GM21526 (cell line): ENCODE data around the gene CHMP4A.
A peak's percentile ranks its signal among the peaks of the same experiment; 100 is the strongest.
"Not testable (repeated sequence)": the region's sequence is repeated elsewhere in the genome, so short reads cannot be mapped to it uniquely, and the experiment has no call there.

ENCODE experiments used
- ATAC-seq: cut with Tn5 transposase; IDR thresholded peaks from one replicate; pipeline ENCODE4 v1.9.1; 2021; ENCODE audit warnings: moderate library complexity; ENCODE audit not compliant: unreplicated experiment, low FRiP score

CHMP4A gene

DNA sequence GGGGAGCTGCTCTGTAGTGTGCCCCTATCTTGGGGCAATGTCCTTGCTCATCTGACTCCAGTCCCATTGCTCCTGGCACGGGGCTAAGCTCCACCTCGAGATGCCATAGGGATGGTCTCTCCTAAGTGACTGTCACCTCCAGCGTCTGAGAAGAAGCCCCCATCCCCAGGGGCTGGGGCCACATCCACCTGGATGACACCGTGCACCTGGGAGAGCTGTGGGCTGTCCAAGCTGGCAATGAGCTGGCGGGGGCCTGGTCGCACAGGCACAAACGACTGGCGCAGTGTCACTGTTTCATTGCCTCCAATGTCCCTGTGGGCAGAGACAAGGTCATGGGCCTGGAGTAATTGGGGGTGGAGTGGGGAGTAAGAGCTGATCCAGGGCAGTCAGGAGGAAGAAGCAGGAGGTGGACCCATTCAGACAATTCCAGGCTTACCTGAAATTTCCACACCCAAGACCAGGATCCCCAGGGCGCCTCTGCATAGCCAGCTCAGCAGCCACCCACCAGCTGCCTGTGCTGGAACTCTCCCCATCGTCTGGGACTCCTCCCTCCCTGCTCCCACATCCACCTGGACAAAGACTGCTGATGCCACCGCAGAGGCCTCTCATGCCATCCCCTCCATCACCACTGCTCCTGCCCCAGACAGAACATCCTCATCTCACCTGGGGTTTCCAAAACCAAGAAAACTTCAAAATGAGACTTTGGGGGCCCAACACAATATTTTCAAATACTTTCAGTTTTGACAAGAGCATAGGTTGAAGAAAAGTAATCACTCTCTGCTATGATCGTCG lies 36.1 kb upstream of the CHMP4A start:
- ATAC-seq = no peak

DNA sequence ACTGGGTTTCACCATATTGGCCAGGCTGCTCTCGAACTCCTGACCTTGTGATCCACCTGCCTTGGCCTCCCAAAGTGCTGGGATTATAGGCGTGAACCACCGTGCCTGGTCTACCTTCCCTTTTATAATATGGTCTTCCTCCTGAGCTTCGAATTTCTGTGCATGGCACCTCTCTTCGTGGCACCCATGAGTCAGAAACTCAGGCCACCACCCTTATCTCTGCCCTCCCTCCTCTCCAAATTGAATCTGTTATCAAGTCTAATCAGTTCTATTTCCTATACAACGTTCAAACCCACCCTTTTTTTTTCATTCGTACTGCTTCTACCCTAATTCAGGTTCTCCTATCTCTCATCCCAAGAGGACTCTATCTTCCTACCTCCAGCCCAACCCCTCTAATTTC lies 34.1 kb upstream of the CHMP4A start:
- ATAC-seq = no peak

DNA sequence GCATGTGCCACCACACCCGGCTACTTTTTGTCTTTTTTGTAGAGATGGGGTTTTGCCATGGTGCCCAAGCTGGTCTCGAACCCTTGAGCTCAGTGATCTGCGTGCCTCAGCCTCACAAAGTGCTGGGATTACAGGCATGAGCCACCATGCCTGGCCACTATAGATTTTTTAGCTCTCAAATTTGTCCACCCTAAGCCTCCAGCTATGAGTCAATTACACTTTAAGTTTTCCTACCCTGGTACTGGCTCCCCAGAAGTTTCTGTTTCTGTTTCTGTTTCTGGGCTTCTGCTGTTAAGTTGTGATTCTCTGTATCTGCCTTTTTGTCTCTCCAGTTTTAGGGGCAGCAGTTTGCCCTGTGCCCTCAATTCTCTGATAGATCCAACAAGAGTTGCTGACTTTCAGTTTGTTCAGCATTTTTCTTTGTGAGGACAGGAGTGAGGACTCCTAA lies 33.5 kb upstream of the CHMP4A start:
- ATAC-seq = no peak

DNA sequence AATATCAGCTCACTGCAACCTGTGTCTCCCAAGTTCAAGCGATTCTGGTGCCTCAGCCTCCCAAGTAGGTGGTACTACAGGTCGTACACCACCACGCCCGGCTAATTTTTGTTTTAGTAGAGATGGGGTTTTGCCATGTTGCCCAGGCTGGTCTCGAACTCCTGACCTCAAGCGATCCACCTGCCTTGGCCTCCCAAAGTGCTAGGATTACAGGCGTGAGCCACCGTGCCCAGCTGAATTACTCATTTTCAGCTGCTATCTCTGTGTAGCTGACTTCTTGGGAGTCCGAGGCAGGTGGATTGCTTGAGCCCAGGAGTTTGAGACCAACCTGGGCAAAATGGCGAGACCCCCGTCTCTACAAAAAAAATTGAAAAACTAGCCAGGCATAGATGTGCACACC lies 32.1 kb upstream of the CHMP4A start:
- ATAC-seq = not testable (repeated sequence)

DNA sequence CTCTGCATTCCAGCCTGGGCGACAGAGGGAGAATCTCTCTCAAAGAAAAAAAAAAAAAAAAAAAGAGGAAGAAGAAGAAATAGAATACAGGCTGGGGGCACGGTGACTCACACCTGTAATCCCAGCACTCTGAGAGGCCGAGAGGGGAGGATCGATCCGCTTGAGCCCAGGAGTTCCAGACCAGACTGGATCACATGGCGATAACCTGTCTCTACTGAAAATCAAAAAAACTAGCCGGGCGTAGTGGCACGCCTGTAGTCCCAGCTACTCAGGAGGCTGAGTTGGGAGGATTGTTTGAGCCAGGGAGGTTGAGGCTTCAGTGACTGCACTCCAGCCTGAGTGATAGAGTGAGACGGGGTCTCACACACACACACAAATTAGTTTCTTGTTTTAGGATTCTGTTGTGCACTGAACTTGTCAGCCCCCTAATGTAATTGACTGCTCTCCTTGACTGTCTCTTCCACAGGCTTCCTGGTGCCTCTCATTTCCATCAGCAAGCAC lies 30.1 kb upstream of the CHMP4A start:
- no peak for ATAC-seq

DNA sequence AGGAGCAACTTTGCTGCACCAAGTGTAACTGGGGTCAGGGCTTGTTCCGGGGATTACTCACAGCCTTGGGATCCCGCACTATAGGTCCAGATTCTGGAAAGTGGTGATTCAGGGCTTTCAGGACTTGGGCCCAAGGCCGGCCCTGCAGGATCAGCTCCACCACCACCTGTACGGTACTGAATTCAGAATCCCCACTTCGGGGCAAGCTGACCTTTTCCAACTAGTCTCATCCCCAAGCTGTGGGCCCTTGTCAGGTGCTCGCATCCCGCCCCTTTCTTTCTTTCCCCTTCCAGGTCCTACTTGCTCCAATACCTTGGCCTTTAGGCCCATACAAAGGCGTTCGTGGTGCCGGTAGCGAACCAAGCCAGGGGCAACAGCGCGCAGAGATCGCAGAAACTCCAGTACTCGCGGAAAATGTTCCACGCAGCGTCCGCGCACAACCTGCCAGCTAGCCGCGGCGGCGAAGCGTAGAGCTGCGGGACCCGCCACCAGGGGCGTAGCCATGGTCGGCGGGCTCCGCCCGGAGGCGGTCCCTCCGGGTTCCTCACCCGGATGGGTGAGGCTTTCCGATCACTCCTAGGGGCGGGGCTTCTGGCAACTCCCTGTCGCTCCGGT lies 28.6 kb upstream of the CHMP4A start:
- peak; percentile 68 for ATAC-seq

DNA sequence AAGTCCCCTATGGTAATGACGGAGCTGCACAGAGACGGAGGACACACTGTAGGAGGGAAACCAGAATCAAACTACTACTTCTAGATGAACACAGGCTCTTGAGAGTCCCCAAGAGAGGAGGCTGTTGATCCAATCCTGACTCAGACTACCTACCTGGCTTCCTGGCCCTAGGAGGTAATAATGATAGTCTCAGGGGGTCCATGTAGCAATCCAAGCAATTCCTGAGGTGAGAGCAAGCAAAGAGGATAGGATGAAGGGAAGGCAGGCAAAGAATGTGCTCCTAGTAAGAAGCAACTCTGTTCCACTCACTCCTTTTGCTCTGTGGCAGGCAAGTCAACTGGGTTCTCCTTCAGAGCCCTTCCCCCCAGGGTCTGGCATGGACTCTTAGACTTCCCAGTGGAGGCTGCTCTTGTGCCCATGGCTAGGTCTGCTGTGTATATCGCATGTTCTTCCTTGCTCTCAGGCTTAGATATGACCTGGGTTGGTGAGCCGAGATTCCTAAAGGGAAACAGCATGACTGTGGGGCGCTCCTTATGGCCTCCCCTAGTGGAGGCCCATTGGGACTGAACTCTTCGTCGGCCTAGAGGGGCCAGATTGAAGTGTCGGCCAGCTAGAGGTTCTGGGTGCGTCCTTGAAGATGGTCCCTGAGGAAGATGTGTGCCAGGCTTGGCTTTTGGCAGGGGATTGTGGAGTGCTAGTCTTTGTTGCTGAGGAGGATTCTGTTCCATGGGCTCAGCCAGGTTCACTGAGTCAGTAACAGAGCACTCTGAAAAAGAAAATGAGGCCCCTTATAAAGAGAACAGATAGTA lies 27.0 kb upstream of the CHMP4A start:
- no peak for ATAC-seq

DNA sequence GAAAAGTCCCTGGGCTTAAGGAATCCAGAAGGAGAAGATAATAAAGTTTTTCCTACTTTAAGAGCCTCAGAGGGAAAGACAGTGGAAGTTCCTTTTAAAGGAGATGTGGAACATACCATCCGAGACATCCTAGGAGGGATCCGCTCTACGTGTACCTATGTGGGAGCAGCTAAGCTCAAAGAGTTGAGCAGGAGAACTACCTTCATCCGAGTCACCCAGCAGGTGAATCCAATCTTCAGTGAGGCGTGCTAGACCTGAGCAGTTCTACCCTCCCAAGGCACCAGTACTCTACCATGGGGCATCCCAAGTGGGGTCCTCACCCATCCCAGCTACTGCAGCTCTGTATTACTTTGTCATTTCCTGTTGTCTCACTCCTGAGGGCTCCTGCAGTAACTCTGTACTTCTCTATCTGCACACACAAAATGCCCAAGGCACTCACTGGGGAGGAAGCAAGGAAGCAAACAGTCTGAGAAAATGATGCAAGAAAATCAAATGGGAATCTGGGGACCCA lies 25.3 kb upstream of the CHMP4A start:
- ATAC-seq = no peak

DNA sequence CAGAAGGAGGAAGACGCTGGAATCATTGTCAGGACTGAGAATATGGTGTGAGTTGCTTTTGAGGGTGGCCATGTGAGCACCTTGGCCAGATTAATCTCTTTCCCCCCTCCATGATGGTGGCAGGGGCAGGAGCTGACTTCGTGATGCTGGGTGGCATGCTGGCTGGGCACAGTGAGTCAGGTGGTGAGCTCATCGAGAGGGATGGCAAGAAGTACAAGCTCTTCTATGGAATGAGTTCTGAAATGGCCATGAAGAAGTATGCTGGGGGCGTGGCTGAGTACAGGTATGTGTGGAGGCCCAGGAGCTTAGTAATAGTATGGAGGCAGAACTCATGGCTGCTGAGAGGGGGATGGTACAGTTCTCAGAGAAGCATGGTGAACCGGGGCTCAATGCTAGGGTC lies 24.8 kb upstream of the CHMP4A start:
- no peak for ATAC-seq

DNA sequence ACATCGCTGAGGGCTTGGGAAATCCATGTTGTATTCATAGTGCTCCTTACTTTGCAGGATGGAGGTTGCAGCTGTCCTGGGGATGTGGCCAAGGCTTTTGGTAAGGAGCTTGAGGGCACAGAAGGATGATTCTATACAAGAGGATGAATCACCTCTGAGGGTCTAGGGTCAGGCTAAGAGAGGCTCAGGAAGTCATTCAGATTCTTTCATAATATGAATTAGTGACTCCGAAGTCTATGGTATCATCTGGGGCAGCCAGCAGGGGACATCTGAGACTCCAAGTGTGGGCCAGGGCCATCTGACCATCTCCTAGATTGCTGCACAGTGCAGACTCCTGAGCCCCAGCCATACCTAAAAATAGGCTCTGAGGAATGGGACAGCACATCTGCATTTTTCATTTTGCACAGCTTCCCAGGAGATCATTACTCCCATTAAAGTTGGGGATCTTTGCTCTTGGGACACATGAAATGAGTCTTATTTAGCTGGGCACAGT lies 24.2 kb upstream of the CHMP4A start:
- ATAC-seq = no peak

DNA sequence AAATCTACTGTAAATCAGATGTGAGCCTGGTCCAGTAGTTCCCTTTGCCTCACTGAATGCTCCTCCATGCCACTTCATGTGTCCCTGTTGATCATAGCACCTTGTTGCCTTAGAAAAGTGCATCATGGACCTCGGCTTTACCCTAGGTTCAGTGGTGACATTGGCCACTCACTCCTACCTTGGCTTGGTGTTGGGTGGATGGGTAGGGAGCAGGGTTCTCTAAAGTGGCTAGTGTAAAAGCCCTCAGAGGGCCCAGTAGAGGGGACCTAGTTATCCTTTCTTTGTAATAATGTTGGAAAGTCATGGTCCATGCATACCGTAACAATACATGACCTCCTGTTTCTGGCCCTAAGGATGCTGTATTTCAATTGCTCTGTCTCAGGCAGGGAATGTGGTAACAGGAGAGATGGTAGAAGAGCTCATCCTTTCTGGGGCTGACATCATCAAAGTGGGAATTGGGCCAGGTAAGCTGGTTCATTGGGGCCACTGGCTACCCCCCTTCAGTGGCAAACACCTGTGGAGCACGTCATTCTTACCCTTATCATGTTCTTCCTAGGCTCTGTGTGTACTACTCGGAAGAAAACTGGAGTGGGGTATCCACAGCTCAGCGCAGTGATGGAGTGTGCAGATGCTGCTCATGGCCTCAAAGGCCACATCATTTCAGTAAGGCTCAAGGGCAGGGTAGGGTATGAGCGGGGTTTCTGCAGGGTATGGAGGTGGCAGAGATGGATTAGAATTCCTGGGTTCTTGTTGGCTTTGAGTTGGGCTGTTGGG lies 23.6 kb upstream of the CHMP4A start:
- no peak for ATAC-seq

DNA sequence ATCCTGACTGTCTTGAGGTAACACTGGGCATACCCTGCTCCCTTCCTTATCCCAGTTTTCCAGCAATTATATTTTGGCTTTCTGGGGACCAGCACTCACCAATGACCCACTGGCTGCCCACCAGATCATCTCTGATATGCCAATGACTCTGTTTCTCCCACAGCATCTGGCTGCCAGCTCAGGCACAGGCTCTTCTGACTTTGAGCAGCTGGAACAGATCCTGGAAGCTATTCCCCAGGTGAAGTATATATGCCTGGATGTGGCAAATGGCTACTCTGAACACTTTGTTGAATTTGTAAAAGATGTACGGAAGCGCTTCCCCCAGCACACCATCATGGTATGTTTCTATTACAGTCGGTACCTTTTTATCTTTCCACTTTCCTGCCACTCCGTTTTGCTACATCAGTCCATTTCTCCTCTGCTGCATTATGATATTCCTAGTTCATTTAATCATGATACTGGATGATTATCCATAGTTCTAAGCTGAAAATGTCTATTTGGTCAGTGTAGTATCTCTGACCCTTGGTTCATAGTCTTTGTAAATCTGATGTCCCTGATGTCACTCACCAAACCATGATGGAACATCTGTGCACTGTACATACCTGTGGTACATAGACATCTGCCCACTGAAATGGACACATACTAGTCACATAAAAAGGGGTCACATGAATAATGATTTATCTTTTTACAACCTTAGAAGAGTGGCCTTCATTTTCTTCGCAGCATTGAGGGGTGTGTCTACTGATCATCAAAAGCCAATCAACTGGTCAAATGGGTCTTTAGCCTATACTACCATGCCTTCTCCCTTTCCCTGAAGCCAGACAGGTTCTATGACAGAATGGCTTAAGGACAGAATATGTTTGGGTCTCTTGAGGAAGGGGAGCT lies 22.8 kb upstream of the CHMP4A start:
- ATAC-seq = no peak

DNA sequence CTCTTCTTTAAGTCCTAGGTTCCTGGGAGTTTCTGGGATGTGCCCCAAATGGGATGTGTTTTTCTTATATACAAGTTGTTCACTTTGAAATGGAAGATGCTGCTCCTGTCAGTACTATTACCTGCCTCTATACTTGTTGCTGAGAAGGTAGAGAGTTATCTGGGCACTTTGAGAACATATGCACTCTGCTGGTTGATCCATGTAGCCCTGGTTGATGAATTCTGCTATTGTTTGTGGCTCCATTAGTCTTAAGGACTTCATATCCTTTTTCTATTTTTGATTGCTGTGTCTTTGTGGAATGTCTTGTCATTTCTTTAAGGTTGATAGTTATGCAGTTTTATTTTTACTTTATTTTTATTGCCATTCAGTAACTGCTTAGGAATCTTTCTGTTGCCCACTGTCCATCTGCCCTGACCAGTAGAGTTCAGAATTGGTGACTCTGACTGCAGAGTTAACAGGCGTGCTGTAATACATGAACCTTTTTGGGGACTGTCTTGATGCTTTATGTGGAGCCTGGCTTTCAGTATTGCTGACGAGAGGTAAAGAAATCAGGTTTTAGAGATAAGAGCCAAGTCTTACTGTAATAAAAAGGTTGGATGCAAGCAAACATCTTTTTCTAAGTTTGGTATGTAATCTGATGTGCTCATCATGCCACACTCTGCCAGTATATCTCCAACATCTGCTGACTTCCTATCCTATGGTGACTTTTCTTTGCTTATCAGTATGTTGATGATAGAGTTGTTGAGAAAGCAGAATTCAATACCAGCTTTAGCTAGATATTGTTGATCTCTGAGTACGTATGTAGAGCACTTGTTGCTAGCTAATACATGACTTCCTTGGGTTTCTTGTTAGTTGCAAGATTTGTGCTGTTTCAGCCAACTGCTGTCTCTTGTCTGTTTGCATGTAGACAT lies 21.1 kb upstream of the CHMP4A start:
- no peak for ATAC-seq

DNA sequence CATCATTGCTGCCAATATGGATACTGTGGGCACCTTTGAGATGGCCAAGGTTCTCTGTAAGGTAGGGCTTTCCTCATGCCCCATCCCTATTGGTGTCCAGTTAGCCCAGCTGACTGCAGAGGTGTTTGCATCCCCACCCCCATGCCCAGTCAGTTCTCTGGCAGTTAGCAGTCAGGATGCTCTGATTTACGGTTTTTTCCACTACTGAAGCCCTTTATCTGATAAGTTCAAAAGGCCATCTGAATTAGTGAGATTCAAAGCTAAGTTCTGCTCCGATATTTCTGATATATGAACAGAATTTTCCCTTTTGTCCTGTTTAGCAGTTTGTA lies 20.2 kb upstream of the CHMP4A start:
- ATAC-seq = no peak

DNA sequence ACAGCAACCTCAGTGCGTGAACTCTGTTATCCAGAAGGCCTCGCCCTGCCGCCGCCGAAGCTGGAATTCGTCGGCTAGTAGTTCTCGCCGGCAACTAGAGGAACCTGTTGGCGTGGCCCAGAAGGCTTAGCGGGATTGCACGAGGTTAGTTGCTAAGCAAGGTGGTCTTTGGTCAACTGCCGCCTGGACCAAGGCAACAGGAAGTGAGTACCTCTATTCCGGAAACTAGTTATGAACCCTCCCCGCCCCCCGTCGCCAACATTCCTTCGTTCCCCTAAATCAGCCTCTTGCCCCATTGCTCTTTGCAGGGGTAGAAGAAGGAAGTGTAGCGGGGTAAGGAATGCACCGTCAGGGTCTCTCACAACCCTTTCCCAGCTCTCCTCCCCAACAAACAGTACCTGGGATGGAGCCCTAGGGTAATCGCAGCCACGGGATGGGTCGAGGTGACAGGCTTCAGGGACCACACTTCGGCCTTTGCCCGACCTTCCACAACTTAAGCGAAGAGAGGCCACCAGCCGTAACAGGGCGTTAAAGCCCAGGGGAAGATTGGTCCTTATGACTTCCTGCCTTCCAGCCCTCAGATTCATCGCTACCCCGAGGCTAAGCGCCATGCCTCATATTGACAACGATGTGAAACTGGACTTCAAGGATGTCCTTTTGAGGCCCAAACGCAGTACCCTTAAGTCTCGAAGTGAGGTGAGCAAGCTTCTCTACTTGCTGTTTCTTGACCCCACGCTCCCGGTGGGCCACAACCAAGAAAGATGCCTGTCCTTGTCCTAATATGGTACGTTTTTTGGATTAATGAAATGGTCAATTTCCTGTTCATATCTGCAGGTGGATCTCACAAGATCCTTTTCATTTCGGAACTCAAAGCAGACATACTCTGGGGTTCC lies 19.6 kb upstream of the CHMP4A start, which contains the start of gene GMPR2:
GMPR2 (plus strand) TSS at position 285 of the 893 bp plus-strand sequence; CDS start at position 610, 325 bp downstream.
- peak; percentile 45 for ATAC-seq

DNA sequence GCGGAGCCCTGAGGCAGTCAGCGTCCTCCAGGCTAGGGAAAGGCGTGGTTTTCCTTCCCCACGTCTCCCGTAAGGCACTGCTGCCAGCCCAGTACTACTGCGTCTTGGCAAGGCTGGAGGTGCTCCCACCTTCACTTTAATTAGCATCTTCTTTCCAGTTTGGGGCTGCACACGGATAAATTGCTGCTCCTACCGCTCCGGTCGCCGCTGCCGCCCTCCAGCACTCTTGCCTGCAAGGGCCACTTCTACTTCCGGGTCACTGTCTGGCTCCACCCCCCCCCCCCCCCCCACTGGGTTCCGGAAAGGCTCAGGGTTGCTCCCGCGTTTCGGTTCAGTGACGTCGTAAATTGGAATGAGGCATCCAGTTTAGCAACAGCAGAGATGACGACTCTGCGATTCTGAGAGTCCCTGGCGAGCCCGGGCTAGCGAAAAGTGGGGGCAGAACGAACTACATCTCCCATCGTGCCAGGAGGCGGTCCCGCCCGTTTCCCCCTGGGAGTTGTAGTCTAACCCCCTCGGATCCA lies 18.9 kb upstream of the CHMP4A start, which contains the start of gene NEDD8:
NEDD8 (minus strand) TSS at position 247 of the 524 bp plus-strand sequence; CDS start at position 147, 100 bp downstream.
- peak; percentile 56 for ATAC-seq
